Measurements from ENCODE around the gene SLC38A4. TPM values are rescaled to one million over a fixed set of nuclear protein-coding genes. Genes with fewer than 3 reads are reported as not detected.

The SLC38A4 gene
- total RNA-seq, 1 experiment from 2014 or later: not detected

DNA sequence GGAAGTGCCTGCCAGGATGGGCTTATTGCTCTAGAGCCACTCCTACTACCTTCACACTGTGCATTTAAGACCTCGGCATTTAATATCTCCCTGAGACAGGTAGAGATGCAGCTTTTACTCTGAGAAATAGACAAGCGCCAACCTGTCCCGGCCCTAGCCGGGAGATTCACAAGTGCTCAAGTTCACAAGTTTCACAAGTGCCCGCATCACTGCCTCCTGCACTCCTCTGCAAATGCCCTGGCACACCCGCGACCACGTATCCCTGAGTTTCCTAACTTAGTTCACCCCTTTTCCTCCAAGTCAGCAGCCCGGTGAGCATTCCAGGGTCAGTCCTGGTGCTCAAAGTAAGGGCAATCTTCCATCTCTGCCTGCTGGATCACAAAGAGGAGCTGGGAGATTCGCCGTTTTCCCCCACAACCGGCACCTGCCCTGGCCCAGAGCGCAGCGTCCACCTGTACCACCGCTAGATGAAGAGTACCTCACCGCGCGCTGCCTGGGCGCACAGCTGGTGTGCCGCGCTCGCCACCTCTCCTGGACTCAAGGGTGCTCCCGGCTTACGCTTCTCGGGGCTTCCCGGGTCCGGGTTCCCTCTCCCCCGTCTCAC is 5.0 kb upstream of the SLC38A4 start:
- H2AFZ ChIP-seq (ENCODE audit: low read depth, low read length, poor library complexity, severe bottlenecking): no peak overlapping the region
- H3K4me1 ChIP-seq (ENCODE audit: control insufficient read depth in 1 of 2, insufficient read depth in 2 of 2, low read length in 2 of 2): no peaks in the 10 kb centered on the region
- no peak for ATAC-seq
- H3K79me2 ChIP-seq (ENCODE audit: insufficient read depth, low read length): no peaks in the 10 kb centered on the region
- H3K4me3 ChIP-seq (replicated peaks in 1 of 2; ENCODE audit: low read depth in 1 of 2, low read length in 2 of 2): no peak overlapping the region
- BruUV-seq (replicated peaks): no TSS peak
- no peak overlapping the region for H3K4me2 ChIP-seq (ENCODE audit: low read length)
- no peaks in the 10 kb centered on the region for H4K20me1 ChIP-seq (ENCODE audit: insufficient read depth)
- intact Hi-C loops (cut with micrococcal nuclease): no loop called here
- H3K9me3 ChIP-seq (ENCODE audit: control insufficient read depth in 1 of 2, insufficient read depth in 1 of 2, low read depth in 1 of 2, low read length in 2 of 2): no peaks in the 10 kb centered on the region
- TF ChIP-seq ELF1 (IDR thresholded peaks at IDR 0.05; ENCODE audit: borderline replicate concordance, low read depth) (no peak), JUND (IDR thresholded peaks at IDR 0.05) (no peak), EZH2 (IDR thresholded peaks at IDR 0.05) (no peak), POLR2AphosphoS5 (IDR thresholded peaks at IDR 0.05; ENCODE audit: low read depth, low read length) (no peak), YY1 (IDR thresholded peaks at IDR 0.05; ENCODE audit: extremely low read depth, insufficient replicate concordance, low read depth, low read length) (no peak), SIN3A (IDR thresholded peaks at IDR 0.05; ENCODE audit: low read depth) (no peak), ZNF274 (IDR thresholded peaks at IDR 0.05; ENCODE audit: low read depth, low read length) (no peak), TCF7L2 (IDR thresholded peaks at IDR 0.05; ENCODE audit: borderline replicate concordance, extremely low read depth, insufficient read depth, insufficient read length) (no peak), SRF (IDR thresholded peaks at IDR 0.05; ENCODE audit: low read depth) (no peak)
- TF ChIP-seq, protein P1, sequence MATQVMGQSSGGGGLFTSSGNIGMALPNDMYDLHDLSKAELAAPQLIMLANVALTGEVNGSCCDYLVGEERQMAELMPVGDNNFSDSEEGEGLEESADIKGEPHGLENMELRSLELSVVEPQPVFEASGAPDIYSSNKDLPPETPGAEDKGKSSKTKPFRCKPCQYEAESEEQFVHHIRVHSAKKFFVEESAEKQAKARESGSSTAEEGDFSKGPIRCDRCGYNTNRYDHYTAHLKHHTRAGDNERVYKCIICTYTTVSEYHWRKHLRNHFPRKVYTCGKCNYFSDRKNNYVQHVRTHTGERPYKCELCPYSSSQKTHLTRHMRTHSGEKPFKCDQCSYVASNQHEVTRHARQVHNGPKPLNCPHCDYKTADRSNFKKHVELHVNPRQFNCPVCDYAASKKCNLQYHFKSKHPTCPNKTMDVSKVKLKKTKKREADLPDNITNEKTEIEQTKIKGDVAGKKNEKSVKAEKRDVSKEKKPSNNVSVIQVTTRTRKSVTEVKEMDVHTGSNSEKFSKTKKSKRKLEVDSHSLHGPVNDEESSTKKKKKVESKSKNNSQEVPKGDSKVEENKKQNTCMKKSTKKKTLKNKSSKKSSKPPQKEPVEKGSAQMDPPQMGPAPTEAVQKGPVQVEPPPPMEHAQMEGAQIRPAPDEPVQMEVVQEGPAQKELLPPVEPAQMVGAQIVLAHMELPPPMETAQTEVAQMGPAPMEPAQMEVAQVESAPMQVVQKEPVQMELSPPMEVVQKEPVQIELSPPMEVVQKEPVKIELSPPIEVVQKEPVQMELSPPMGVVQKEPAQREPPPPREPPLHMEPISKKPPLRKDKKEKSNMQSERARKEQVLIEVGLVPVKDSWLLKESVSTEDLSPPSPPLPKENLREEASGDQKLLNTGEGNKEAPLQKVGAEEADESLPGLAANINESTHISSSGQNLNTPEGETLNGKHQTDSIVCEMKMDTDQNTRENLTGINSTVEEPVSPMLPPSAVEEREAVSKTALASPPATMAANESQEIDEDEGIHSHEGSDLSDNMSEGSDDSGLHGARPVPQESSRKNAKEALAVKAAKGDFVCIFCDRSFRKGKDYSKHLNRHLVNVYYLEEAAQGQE (IDR thresholded peaks at IDR 0.05; ENCODE audit: low read depth): no peak
- TF ChIP-seq, protein P2, sequence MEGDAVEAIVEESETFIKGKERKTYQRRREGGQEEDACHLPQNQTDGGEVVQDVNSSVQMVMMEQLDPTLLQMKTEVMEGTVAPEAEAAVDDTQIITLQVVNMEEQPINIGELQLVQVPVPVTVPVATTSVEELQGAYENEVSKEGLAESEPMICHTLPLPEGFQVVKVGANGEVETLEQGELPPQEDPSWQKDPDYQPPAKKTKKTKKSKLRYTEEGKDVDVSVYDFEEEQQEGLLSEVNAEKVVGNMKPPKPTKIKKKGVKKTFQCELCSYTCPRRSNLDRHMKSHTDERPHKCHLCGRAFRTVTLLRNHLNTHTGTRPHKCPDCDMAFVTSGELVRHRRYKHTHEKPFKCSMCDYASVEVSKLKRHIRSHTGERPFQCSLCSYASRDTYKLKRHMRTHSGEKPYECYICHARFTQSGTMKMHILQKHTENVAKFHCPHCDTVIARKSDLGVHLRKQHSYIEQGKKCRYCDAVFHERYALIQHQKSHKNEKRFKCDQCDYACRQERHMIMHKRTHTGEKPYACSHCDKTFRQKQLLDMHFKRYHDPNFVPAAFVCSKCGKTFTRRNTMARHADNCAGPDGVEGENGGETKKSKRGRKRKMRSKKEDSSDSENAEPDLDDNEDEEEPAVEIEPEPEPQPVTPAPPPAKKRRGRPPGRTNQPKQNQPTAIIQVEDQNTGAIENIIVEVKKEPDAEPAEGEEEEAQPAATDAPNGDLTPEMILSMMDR (IDR thresholded peaks at IDR 0.05 in 2 of 3, conservative IDR thresholded peaks at IDR 0.05 in 1 of 3; ENCODE audit: borderline replicate concordance in 1 of 3, insufficient read depth in 1 of 3, low read depth in 2 of 3, low read length in 2 of 3): no peak
- TF ChIP-seq, protein P3, sequence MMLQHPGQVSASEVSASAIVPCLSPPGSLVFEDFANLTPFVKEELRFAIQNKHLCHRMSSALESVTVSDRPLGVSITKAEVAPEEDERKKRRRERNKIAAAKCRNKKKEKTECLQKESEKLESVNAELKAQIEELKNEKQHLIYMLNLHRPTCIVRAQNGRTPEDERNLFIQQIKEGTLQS (IDR thresholded peaks at IDR 0.05): no peak
- ChIA-PET CTCF (no interaction called here), POLR2A (no interaction called here), RAD21 (ENCODE audit: low non-redundant PET in 1 of 2, low total read pairs in 2 of 2, uncharacterized antibody in 2 of 2, unreplicated experiment in 2 of 2) (no interaction called here)
- no peak for DNase-seq (ENCODE audit: low read depth, low spot score)
- H3K9me2 ChIP-seq (ENCODE audit: insufficient read depth): no peaks in the 10 kb centered on the region
- no peaks in the 10 kb centered on the region for H3K27me3 ChIP-seq (ENCODE audit: insufficient read depth, low read length)
- no peaks in the 10 kb centered on the region for H3K36me3 ChIP-seq (ENCODE audit: control insufficient read depth in 1 of 2, insufficient read depth in 2 of 2, low read length in 2 of 2)
- no peak overlapping the region for H3K27ac ChIP-seq (ENCODE audit: low read depth, low read length)
- H3K9ac ChIP-seq (ENCODE audit: low read length): no peak overlapping the region

All from HCT116 (cell line).